Colonic mucosa (tissue), 4 donors: ENCODE measurements around the gene KLHDC10. TPM values are rescaled to one million over a fixed set of nuclear protein-coding genes. Genes with fewer than 3 reads are reported as not detected.
"Not testable (repeated sequence)": the region's sequence is repeated elsewhere in the genome, so short reads cannot be mapped to it uniquely, and the experiment has no call there.

ENCODE experiments used
- DNase-seq: peaks from one replicate; pipeline ENCODE4 v3.0.0-alpha.2; 2020
- H3K27ac ChIP-seq: fragments of 200-600 bp; one replicate; pipeline ENCODE4 v1.8.0; 2021
- H3K27me3 ChIP-seq: fragments of 200-600 bp; one replicate; pipeline ENCODE4 v1.8.0; 2021
- H3K36me3 ChIP-seq: fragments of 200-600 bp; one replicate; pipeline ENCODE4 v1.8.0; 2021
- H3K4me1 ChIP-seq: fragments of 200-600 bp; one replicate; pipeline ENCODE4 v1.8.0; 2021; ENCODE audit warnings: mild to moderate bottlenecking
- H3K4me3 ChIP-seq: fragments of 200-600 bp; one replicate; pipeline ENCODE4 v1.8.0; 2021
- H3K9ac ChIP-seq, 2 donors: one replicate each; pipeline ENCODE4 v1.7.0; 2013; ENCODE audit warnings: control low read depth in 2 of 2, low read depth in 2 of 2, low read length in 2 of 2
- H3K9me3 ChIP-seq: fragments of 200-600 bp; one replicate; pipeline ENCODE4 v1.8.0; 2021
- CTCF ChIP-seq: fragments of 200-600 bp; IDR thresholded peaks from one replicate; pipeline ENCODE4 v1.8.0; 2022; ENCODE audit warnings: antibody characterized with exemption, mild to moderate bottlenecking
- intact Hi-C: fragments of 100-400 bp; cut with DNase I; formaldehyde crosslinking; loops from one replicate; pipeline ENCODE4 v1.14.1; 2022
- total RNA-seq, 2 donors: library from RNA; stranded (reverse); fragmentation: NEBNext Ultra II Directional in 1 of 2; extraction: Animal tissue kit (Norgen Biotek cat#: 25700) in 1 of 2; gene quantifications; one replicate each; pipeline ENCODE4 v1.2.1, GENCODE V29; 2021
- donor health status: healthy.
- donor health status: DM: no; HTN: no; CAD: no.
- donor health status: DM: no; HTN: no; CAD: no.

KLHDC10 gene
- total RNA-seq, 2 donors from 2014 or later: 29.1 to 36.3 TPM

- intact Hi-C loops: no loop called here
- H3K36me3 ChIP-seq: no peaks in the 10 kb centered on the region
Measured at GRCh38 chr7:130032698-130033097, 37.6 kb upstream of the KLHDC10 start.

GRCh38 chr7:130037703-130038102 lies 32.6 kb upstream of the KLHDC10 start:
- TF ChIP-seq CTCF: no peak

More at GRCh38 chr7:130032698-130033097, 37.6 kb upstream of the KLHDC10 start:
- Histone ChIP-seq H3K27ac (no peak overlapping the region), H3K9me3 (no peaks in the 10 kb centered on the region), H3K4me1 (no peaks in the 10 kb centered on the region), H3K4me3 (no peak overlapping the region), H3K27me3 (no peaks in the 10 kb centered on the region), H3K9ac (no peak overlapping the region)
- no peak for TF ChIP-seq CTCF
- DNase-seq: no peak

GRCh38 chr7:130040576-130040975 lies 29.8 kb upstream of the KLHDC10 start:
- no peak for TF ChIP-seq CTCF
- Histone ChIP-seq H3K9ac (no peak overlapping the region), H3K27ac (no peak overlapping the region), H3K4me3 (no peak overlapping the region), H3K9me3 (no peaks in the 10 kb centered on the region), H3K36me3 (no peaks in the 10 kb centered on the region), H3K27me3 (no peaks in the 10 kb centered on the region), H3K4me1 (no peaks in the 10 kb centered on the region)
- no peak for DNase-seq
- intact Hi-C loops: no loop called here

More at GRCh38 chr7:130037703-130038102, 32.6 kb upstream of the KLHDC10 start:
- no peak for DNase-seq
- Histone ChIP-seq H3K27ac (no peak overlapping the region), H3K27me3 (no peaks in the 10 kb centered on the region), H3K4me1 (no peaks in the 10 kb centered on the region), H3K36me3 (no peaks in the 10 kb centered on the region), H3K9ac (no peak overlapping the region), H3K4me3 (no peak overlapping the region), H3K9me3 (no peaks in the 10 kb centered on the region)
- intact Hi-C loops: no loop called here

GRCh38 chr7:130047831-130048230 lies 22.5 kb upstream of the KLHDC10 start:
- intact Hi-C loops: no loop called here
- no peak for TF ChIP-seq CTCF
- Histone ChIP-seq H3K4me1 (no peaks in the 10 kb centered on the region), H3K27me3 (no peaks in the 10 kb centered on the region), H3K36me3 (no peaks in the 10 kb centered on the region), H3K9me3 (no peaks in the 10 kb centered on the region), H3K4me3 (no peak overlapping the region), H3K27ac (no peak overlapping the region), H3K9ac (no peak overlapping the region)
- no peak for DNase-seq

GRCh38 chr7:130048906-130049305 lies 21.4 kb upstream of the KLHDC10 start:
- Histone ChIP-seq H3K27ac (no peak overlapping the region), H3K9me3 (no peaks in the 10 kb centered on the region), H3K4me1 (no peaks in the 10 kb centered on the region), H3K36me3 (no peaks in the 10 kb centered on the region), H3K9ac (no peak overlapping the region), H3K27me3 (no peaks in the 10 kb centered on the region), H3K4me3 (no peak overlapping the region)
- intact Hi-C loops: no loop called here
- DNase-seq: no peak
- TF ChIP-seq CTCF: no peak

GRCh38 chr7:130052250-130052649 lies 18.1 kb upstream of the KLHDC10 start:
- H3K9ac ChIP-seq, H3K36me3 ChIP-seq, H3K9me3 ChIP-seq, H3K27me3 ChIP-seq, intact Hi-C loops, H3K4me1 ChIP-seq, H3K4me3 ChIP-seq, DNase-seq, H3K27ac ChIP-seq: not testable (repeated sequence)

- H3K4me1 ChIP-seq, H3K4me3 ChIP-seq, H3K27ac ChIP-seq, H3K9ac ChIP-seq, DNase-seq, H3K9me3 ChIP-seq, H3K36me3 ChIP-seq, intact Hi-C loops, H3K27me3 ChIP-seq: not testable (repeated sequence)
Measured at GRCh38 chr7:130055198-130055597, 15.1 kb upstream of the KLHDC10 start.
